ENCODE data around the gene ASB7.
"Not testable (repeated sequence)": the region's sequence is repeated elsewhere in the genome, so short reads cannot be mapped to it uniquely, and the experiment has no call there.

DNA sequence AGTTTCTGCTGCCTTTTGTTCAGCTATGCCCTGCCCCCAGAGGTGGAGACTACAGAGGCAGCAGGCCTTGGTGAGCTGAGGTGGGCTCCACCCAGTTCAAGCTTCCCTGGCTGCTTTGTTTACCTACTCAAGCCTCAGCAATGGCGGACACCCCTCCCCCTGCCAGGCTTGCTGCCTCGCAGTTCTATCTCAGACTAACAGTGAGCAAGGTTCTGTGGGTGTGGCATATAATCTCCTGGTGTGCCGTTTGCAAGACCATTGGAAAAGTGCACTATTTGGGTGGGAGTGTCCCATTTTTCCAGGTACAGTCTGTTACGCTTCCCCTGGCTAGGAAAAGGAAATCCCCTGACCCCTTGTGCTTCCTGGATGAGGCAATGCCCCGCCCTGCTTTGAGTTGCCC, 76.8 kb downstream of the ASB7 start:
- TF ChIP-seq, protein P1, sequence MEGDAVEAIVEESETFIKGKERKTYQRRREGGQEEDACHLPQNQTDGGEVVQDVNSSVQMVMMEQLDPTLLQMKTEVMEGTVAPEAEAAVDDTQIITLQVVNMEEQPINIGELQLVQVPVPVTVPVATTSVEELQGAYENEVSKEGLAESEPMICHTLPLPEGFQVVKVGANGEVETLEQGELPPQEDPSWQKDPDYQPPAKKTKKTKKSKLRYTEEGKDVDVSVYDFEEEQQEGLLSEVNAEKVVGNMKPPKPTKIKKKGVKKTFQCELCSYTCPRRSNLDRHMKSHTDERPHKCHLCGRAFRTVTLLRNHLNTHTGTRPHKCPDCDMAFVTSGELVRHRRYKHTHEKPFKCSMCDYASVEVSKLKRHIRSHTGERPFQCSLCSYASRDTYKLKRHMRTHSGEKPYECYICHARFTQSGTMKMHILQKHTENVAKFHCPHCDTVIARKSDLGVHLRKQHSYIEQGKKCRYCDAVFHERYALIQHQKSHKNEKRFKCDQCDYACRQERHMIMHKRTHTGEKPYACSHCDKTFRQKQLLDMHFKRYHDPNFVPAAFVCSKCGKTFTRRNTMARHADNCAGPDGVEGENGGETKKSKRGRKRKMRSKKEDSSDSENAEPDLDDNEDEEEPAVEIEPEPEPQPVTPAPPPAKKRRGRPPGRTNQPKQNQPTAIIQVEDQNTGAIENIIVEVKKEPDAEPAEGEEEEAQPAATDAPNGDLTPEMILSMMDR (IDR thresholded peaks at IDR 0.05), result not testable (repeated sequence)
- TF ChIP-seq POLR2A, EP300 (IDR thresholded peaks at IDR 0.05): not testable (repeated sequence)
